SK-N-MC (cell line): ENCODE data around the gene PLA2G7.

ENCODE experiments used
- EZH2 ChIP-seq: fragments of 200-600 bp; sonication (generic); IDR thresholded peaks from one replicate; pipeline ENCODE4 v1.6.1; 2017; ENCODE audit warnings: antibody characterized with exemption
- POLR2AphosphoS5 ChIP-seq: IDR thresholded peaks from 2 replicates; pipeline ENCODE4 v1.6.1; 2012; ENCODE audit warnings: mild to moderate bottlenecking, low read depth, low read length, borderline replicate concordance

- TF ChIP-seq EZH2 (no peak), POLR2AphosphoS5 (no peak)
Measured at GRCh38 chr6:46736906-46737305, 1.7 kb upstream of the PLA2G7 start.
